RPMI7951 (cell line): ENCODE measurements around the gene BICRAL. TPM values are rescaled to one million over a fixed set of nuclear protein-coding genes. Genes with fewer than 3 reads are reported as not detected.
"Not testable (repeated sequence)": the region's sequence is repeated elsewhere in the genome, so short reads cannot be mapped to it uniquely, and the experiment has no call there.

Experiments
- DNase-seq: peaks from one replicate; pipeline ENCODE4 v3.0.0-alpha.2; 2012; ENCODE audit warnings: low read depth
- total RNA-seq: library from RNA; depleted of rRNA; stranded (reverse); fragments of >200 nt; shearing (Covaris generic); gene quantifications from 2 replicates; pipeline ENCODE4 v1.2.3, GENCODE V29; 2014

The BICRAL gene
- total RNA-seq, 1 experiment from 2014 or later: 4.4 TPM

DNA sequence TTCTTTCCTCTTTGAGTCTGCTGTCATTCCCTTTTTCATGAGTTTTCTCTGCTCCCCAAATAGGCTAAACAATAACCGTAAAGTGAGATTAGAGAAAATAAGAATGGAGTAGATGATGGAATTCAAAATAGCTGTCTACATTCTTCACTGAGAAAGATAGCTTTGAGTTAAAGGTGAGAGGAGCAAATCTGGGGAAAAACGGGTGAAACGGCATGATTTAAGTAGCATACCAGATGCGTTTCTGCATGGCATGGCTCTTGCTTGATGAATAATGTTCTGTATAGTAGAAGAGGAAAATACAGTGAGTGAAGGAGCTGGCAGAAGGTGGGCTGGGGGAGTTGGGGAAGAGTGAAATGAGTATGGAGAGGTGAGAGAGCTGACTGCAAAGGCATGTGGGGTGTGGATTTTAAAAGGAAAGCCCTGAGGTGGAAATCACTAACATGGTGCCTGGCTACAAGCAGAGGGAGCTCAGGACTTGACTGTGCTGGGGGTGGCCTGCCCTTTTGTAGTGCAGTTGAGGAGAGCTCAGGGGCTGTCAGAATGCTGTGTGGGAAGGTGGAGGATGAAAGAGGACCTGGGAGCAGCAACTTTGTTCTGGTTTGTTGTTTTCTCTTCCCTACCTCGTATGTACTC, 8.8 kb downstream of the BICRAL start:
- no peak for DNase-seq

- no peak for DNase-seq
Observed at GRCh38 chr6:42791706-42792320, 10.0 kb downstream of the BICRAL start.

DNA sequence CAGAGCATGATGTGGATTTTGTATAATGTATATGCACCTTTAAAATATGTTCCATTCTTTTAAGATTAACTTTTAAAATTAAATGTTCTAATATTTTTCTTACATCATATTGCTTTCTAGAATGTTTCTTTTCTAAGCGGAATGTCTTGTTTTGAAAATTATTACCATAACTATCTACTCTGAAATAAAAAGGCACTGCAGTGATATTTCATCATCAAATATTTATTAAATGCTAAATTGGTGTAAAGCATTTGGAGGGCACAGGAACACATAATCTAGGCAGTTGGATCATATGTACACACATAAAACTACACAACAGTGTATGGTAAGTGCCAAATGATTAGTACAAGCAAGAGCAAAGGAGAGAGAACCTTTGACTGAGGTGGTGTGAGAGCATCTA, 13.8 kb downstream of the BICRAL start:
- DNase-seq: no peak

DNA sequence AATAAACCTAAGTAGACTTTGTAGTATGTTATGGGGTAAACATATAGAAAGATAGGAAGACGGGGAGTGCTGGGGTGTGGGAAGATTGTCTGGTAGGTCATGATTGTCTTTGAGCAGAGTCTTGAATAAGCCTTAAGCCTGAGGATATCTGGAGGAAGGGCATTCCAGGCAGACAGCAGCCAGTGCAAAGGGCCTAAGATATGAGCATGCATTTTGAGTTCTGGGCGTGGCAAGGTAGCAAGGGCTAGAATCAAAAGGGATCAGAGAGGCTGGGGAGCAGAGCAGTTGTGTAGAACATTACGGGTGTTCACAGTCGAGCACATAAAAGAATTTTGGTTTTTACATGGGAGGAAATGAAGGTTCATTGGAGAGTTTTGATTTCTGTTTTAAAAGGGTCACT, 14.3 kb downstream of the BICRAL start:
- no peak for DNase-seq

DNA sequence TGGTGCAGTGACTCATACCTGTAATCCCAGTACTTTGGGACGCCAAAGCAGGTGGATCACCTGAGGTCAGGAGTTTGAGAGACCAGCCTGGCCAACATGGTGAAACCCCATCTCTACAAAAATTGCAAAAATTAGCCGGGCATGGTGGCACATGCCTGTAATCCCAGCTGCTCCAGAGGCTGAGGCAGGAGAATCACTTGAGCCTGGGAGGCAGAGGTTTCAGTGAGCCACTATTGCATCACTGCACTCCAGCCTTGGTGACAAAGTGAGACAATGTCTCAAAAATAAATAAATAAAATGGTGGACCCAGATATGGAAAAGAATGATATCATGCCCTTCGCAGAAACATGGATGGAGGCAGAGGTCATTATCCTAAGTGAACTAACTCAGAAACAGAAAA, 15.8 kb downstream of the BICRAL start:
- not testable (repeated sequence) for DNase-seq

DNA sequence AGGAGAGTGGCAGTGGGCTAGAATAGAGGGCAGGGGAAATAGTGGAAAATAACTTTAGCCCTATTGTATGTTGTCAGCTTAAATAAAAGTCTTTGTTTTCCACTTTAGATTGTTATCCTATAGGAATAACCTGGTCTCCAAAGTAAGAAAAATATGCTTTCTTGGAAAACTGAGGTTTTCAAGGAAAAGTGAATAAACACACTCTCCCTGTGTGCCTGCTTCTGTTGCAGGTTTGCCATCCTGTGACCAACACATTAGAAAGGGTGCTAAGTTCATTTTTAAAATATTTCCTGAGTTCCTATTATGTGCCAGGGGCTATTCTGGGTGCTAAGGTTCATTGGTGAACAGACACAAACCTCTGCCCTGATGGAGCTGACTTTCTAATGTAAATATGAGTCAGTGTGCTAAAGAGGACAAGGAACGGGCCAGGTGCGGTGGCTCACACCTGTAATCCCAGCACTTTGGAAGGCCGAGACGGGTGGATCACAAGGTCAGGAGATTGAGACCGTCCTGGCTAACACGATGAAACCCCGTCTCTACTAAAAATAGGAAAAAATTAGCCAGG, 23.5 kb downstream of the BICRAL start:
- DNase-seq: no peak

DNA sequence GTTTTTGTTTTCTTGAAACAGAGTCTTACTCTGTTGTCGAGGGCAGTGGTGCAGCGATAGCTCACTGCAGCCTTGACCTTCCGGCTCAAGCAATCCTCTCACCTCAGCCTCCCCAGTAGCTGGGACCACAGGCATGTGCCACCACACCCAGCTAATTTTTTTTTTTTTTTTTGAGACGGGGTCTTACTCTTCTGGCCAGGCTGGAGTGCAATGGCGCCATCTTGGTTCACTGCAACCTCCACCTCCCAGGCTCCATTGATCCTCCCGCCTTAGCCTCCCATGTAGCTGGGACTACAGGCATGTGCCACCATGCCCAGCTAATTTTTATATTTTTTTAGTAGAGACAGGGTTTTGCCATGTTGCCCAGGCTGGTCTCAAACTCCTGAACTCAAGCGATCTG, 24.5 kb downstream of the BICRAL start:
- not testable (repeated sequence) for DNase-seq

GRCh38 chr6:42808492-42809483, 26.9 kb downstream of the BICRAL start:
- DNase-seq: no peak

- DNase-seq: no peak
Observed at GRCh38 chr6:42813074-42813645, 31.3 kb downstream of the BICRAL start.

- DNase-seq: no peak
Observed at GRCh38 chr6:42813906-42814444, 32.1 kb downstream of the BICRAL start.

GRCh38 chr6:42815726-42816125, 33.9 kb downstream of the BICRAL start:
- DNase-seq: not testable (repeated sequence)

DNA sequence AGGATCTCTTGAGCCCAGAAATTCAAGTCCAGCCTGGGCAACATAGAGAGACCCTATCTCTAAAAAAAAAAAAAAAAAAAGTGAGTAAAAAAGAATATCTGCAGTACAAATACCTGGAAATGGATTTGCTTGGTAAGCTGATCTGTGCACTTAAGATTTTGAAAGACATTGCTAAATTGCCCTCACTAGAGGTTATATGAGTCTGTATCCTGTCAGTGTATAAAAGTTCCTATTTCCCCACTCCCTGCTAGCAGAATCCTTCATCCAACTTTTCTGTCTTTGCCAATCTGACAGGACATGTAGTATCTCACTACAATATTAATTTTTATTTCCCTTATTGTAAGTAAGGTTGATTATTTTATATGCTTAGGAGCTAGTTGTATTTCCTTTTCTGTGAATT, 36.1 kb downstream of the BICRAL start:
- no peak for DNase-seq

- DNase-seq: no peak
Observed at GRCh38 chr6:42818416-42818815, 36.6 kb downstream of the BICRAL start.

DNA sequence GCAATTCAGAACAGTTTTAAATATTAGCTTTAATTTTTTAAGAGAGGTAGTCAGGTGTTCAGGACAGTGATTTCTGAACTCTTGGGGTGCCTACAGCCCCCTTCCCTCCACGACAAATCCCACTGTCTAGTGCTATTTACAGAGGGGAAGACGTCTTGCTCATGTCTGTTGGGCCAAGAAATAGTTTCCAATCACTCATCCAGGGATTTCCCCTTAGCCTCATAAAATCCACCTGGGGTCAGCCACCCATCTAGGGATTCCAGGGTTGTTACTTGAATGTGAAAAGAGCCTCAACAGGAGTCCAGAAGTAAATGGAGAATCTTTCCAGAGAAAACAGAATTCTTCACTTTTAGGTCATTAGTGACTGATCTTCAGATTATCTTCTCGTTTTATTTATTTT, 37.0 kb downstream of the BICRAL start:
- DNase-seq: no peak

GRCh38 chr6:42819803-42820511, 38.1 kb downstream of the BICRAL start:
- DNase-seq: no peak

GRCh38 chr6:42820512-42821340, 38.9 kb downstream of the BICRAL start:
- DNase-seq: no peak

DNA sequence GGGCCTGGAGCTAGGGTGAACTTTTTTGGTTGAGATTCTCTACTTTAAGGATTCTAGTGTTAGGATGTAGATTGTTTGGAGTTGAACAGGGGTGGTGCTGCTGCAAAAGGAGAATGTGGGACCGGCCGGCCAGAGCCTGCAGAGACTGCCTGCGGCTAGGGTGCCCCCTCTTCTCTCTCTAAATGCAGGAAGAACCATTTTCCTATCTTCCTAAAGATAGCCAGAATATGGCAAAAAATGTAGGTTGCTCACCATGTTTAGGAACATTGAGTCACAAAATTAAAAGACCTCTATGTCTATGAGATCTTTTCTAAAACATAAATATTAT, 39.5 kb downstream of the BICRAL start:
- no peak for DNase-seq

DNA sequence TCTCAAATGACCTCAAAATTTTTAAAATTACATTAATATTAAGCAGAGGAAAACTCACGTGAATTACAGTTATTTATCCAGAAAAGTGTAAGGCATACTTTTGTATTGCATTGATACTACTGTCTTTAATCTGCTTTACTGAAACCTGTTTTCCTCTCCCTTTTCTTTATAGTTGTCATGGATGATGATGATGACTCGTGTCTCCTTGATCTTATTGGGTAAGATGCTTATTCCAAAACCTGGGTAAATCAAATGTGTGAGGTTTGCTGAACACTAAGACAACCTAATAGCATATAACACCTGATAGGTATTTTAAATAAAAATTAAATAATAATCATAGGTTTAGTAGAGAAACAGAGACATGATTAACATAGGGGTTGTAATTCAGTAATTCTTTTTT, 40.0 kb downstream of the BICRAL start:
- no peak for DNase-seq

GRCh38 chr6:42829561-42830092, 47.8 kb downstream of the BICRAL start:
- DNase-seq: no peak

DNA sequence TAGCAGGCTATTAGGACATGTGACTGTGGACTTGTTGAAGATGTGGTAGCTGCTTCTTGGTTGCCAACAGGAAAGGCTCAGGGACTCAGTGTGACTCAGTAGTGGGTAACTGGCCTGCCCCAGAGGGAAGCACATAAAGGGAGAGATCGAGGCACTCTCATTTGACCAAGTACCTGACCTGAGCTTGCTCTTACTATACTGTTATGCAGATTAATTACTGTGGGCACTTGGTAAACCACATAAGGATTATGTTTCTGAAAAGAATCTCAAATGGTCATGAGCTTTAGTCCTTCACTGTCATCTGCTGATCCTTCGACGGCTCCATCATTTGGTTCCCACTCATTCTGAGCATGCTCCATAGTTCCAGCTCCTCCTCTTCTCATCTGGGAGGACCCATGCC, 49.4 kb downstream of the BICRAL start:
- no peak for DNase-seq
